ENCODE data around the gene DNPH1. TPM values are rescaled to one million over a fixed set of nuclear protein-coding genes. Genes with fewer than 3 reads are reported as not detected.

Gene DNPH1
- total and polyA plus RNA-seq, 2 of the 8 experiments (the other 6 are each of a cell fraction or from before 2014, with no cell fraction given): 33.9 to 134 TPM

GRCh38 chr6:43220439-43220951, 8.8 kb downstream of the DNPH1 start:
- H4K5ac ChIP-seq (ENCODE audit: insufficient read length, low read depth, low read length): no peak overlapping the region
- DNase-seq (ENCODE audit: low read depth in 1 of 2, low spot score in 2 of 2) (no peak), FAIRE-seq (no peak)
- H2BK12ac ChIP-seq (ENCODE audit: low read depth, low read length): no peak overlapping the region
- no peak overlapping the region for H3K56ac ChIP-seq (replicated peaks; ENCODE audit: insufficient read length, low read depth, low read length)
- 92% methylated on average over 16 of the region's 16 CpGs; no CpG with 5 or more reads in 1 of the 2 experiments for WGBS, 2 experiments (ENCODE audit: extremely low coverage in 1 of 2, insufficient coverage in 1 of 2, insufficient read length in 1 of 2, insufficient replicate concordance in 2 of 2, low coverage in 1 of 2, low lambda C conversion rate in 2 of 2, missing lambda C conversion rate in 1 of 2)
- no peak overlapping the region for H2AFZ ChIP-seq (ENCODE audit: low read length)
- H4K20me1 ChIP-seq (replicated peaks in 1 of 2; ENCODE audit: control insufficient read depth in 1 of 2, insufficient read depth in 2 of 2, low read length in 2 of 2): peaks cover 5% of the 10 kb centered on the region in 2 experiments
- ChIA-PET CTCF (ENCODE audit: partially characterized antibody) (interaction anchor here (0.5 to 3.2 kb wide), 6 partner anchors 12 to 193 kb away, joined by 3 to 10 read pairs (median 4); no protein-coding TSS in a partner anchor), POLR2A (ENCODE audit: partially characterized antibody) (interaction anchor here (0.8 to 2.5 kb wide), 7 partner anchors 9 to 47 kb away, joined by 3 to 19 read pairs (median 4); partner anchors contain the start of genes CUL9 and DNPH1)
- no peaks in the 10 kb centered on the region for H3K23me2 ChIP-seq (ENCODE audit: low read depth, low read length)
- TF ChIP-seq ASH2L (IDR thresholded peaks at IDR 0.05; ENCODE audit: low read length): no peak
- H3K9me3 ChIP-seq (ENCODE audit: insufficient read depth in 2 of 2, low read depth in 1 of 2, low read length in 1 of 2): no peaks in the 10 kb centered on the region
- no peak overlapping the region for H2BK5ac ChIP-seq (ENCODE audit: low read depth, low read length)
- no peak overlapping the region for H3K27ac ChIP-seq (ENCODE audit: low read depth, low read length)
- no peak overlapping the region for H3K18ac ChIP-seq (ENCODE audit: extremely low read depth, low read length)
- no peak overlapping the region for H3K4me3 ChIP-seq (ENCODE audit: extremely low read depth in 1 of 4, insufficient read depth in 2 of 4, low read depth in 3 of 4, low read length in 4 of 4)
- H3K4me1 ChIP-seq (replicated peaks in 1 of 4; ENCODE audit: control insufficient read depth in 3 of 4, insufficient read depth in 4 of 4, low read length in 3 of 4): peaks cover 0 to 4% (median 0%) of the 10 kb centered on the region in 4 experiments; a peak in 1 of 7 replicates
- no peak overlapping the region for H2BK15ac ChIP-seq (ENCODE audit: low read length)
- no peak overlapping the region for H2AK5ac ChIP-seq (ENCODE audit: low read depth, low read length)
- no peak overlapping the region for H3K23ac ChIP-seq (ENCODE audit: insufficient read length)
- no peak overlapping the region for H2BK20ac ChIP-seq (ENCODE audit: low read length)
- H3K14ac ChIP-seq (ENCODE audit: insufficient read length): no peak overlapping the region
- H3K79me1 ChIP-seq (ENCODE audit: low read depth, low read length): 0 out of 2 replicates have a peak, but pooled peaks cover 2% of the 10 kb centered on the region
- no peak overlapping the region for H2BK120ac ChIP-seq (replicated peaks; ENCODE audit: low read depth, low read length)
- H4K8ac ChIP-seq (ENCODE audit: extremely low read depth, insufficient read depth, low read length): peak overlapping the region; percentile 38
- H3K9ac ChIP-seq (replicated peaks in 1 of 4; ENCODE audit: extremely low read depth in 1 of 4, low read depth in 3 of 4, low read length in 3 of 4): no peak overlapping the region
- H3K79me2 ChIP-seq (ENCODE audit: control insufficient read depth in 1 of 2, insufficient read depth in 2 of 2, low read length in 2 of 2): no peaks in the 10 kb centered on the region
- H3K4ac ChIP-seq (replicated peaks; ENCODE audit: insufficient read length, low read depth, low read length): no peak overlapping the region
- no peak overlapping the region for H4K91ac ChIP-seq (replicated peaks; ENCODE audit: insufficient read length, low read length)
- no peaks in the 10 kb centered on the region; a peak in 1 of 8 replicates for H3K36me3 ChIP-seq (ENCODE audit: control insufficient read depth in 2 of 4, insufficient read depth in 4 of 4, low read length in 3 of 4)
- no peaks in the 10 kb centered on the region for H3K27me3 ChIP-seq (replicated peaks in 1 of 4; ENCODE audit: control insufficient read depth in 3 of 4, extremely low read depth in 1 of 4, insufficient read depth in 3 of 4, low read length in 3 of 4)
- no peak overlapping the region for H3K4me2 ChIP-seq (ENCODE audit: insufficient read depth in 1 of 2, low read depth in 2 of 2, low read length in 2 of 2)
